Right lobe of liver (tissue), 4 donors: ENCODE data around the gene SPINT2.

Source experiments
- POLR2A ChIP-seq: fragments of 450-650 bp; IDR thresholded peaks from one replicate; pipeline ENCODE4 v1.6.1; 2017; ENCODE audit warnings: antibody characterized with exemption, mild to moderate bottlenecking
- TF ChIP-seq, protein P1 (sequence below), 4 donors: fragments of 200-600 bp in 3 of 4; fragments of 450-650 bp in 1 of 4; IDR thresholded peaks; one replicate each; pipeline versions ENCODE4 v1.5.1 to v1.8.0; 2016 to 2022; ENCODE audit warnings: antibody characterized with exemption in 4 of 4, mild to moderate bottlenecking in 2 of 4
- donor health status: DM: no; HTN: no; CAD: no.
- donor health status: DM: no; HTN: no; CAD: no.
- donor health status: DM: no; HTN: yes; CAD: no.

DNA sequence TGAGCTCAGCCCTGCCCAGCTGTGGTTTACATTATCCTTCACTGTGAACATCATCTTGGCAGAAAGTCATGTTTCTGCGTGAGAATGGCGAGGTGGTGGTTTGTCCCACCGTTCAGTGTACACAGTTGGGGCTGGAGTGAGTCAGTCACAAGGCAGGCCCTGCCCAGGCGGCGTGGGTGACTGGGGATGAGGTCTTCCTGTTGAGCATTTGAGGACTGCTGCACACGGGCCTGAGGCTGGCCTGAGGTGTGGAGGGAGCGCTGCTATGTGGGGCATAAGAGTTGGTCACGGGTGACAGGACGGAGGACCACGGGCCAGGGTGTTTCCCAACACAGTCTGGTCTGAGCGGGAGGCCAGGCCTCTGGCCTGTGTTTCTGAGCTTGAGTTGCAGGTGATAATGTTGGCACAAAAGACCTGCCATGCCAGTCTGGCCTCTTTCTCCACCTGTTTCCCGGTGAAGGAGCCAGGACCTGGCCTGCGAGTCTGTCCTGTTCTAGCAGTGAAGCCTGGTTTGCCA, 26.3 kb downstream of the SPINT2 start:
- no peak for TF ChIP-seq POLR2A
- TF ChIP-seq, protein P1, sequence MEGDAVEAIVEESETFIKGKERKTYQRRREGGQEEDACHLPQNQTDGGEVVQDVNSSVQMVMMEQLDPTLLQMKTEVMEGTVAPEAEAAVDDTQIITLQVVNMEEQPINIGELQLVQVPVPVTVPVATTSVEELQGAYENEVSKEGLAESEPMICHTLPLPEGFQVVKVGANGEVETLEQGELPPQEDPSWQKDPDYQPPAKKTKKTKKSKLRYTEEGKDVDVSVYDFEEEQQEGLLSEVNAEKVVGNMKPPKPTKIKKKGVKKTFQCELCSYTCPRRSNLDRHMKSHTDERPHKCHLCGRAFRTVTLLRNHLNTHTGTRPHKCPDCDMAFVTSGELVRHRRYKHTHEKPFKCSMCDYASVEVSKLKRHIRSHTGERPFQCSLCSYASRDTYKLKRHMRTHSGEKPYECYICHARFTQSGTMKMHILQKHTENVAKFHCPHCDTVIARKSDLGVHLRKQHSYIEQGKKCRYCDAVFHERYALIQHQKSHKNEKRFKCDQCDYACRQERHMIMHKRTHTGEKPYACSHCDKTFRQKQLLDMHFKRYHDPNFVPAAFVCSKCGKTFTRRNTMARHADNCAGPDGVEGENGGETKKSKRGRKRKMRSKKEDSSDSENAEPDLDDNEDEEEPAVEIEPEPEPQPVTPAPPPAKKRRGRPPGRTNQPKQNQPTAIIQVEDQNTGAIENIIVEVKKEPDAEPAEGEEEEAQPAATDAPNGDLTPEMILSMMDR (IDR thresholded peaks at IDR 0.05): no peak
